T47D (cell line): Measurements from ENCODE around the gene ZNF346.

Experiments
- DNase-seq, 2 experiments: peaks; one replicate each; pipeline versions ENCODE4 v3.0.0 to v3.0.0-alpha.2; 2011 to 2012; ENCODE audit warnings: low read depth in 1 of 2, low spot score in 1 of 2
- JUND ChIP-seq: IDR thresholded peaks from 2 replicates; pipeline ENCODE4 v1.6.1; 2012; ENCODE audit warnings: low read depth
- in situ Hi-C: cut with HindIII; loops from 2 replicates; pipeline ENCODE4 v1.10.0; 2016; ENCODE audit warnings: low sequenced_read_pairs, low pct_unique_long_range_greater_than_20kb

ZNF346 gene

DNA sequence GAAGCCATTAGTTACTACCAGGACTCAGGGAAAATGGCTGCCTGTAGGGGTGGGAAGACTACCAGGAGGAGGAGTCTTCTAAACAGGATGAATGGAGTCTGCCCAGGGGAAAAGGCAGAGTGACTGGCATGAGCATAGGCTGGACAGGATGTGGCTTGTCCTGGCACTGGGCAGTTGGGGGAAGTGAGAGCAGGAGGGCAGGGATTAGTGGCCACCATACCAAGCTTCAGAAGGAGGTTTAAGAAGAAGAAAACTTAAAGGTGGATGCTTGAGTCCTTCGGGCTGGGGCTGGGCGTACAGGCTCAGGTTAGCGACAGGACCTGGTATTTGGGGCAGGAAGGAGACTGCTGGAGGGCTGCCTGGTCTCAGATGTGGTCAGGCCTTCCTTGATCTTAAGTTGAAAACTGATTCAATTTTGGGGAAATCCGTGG lies 106.1 kb downstream of the ZNF346 start:
- no peak for DNase-seq
- TF ChIP-seq JUND, result no peak
- in situ Hi-C loops, result no loop called here

DNA sequence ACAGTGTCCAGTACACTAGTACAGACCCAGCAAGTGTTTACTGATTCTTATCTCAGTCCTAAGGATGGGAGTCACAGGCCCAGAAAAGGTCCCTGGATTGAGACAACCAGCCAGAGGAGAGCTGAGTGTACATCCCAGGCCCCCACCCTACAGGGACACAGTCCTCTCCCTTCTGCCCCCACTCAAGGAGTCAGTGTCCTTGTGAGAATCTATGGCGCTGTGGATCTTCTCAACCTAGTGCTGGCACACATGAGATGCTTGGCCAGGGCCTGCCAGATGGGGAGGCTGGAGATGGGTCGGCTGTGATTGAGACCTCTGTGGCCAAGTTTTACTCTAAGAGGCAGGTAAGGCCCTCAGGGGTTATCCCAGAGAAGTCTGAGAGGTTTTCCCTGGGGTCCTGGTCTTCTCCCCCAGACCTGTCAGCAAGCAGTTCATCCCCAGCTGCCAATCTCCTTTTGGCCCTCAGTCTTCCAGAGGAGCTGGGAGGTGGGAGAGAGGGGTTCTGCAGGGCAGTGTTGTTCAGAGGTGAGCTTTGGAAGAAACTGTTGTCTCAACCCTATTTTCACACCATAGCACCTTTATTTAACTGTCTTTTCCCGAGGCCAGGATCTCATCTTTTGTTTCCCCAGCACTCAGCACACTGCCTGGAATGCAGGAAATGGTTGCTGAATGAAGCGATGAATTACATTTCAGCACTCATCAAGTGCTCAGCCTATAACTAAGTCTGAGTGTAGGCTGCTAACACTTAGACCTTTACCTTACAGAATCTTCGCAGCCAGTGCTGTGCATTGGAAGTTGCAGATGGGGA lies 107.9 kb downstream of the ZNF346 start:
- in situ Hi-C loops, result no loop called here
- TF ChIP-seq JUND, result no peak
- DNase-seq, result no peak
